GM12872 (cell line): ENCODE results near the gene GNPTAB.
A peak's percentile ranks its signal among the peaks of the same experiment; 100 is the strongest.

Experiments used
- TF ChIP-seq, protein P1 (sequence below): IDR thresholded peaks from 3 replicates; pipeline ENCODE4 v1.5.1; 2011; ENCODE audit warnings: low read depth, mild to moderate bottlenecking, low read length, moderate library complexity; ENCODE audit not compliant: insufficient read depth

The GNPTAB gene

DNA sequence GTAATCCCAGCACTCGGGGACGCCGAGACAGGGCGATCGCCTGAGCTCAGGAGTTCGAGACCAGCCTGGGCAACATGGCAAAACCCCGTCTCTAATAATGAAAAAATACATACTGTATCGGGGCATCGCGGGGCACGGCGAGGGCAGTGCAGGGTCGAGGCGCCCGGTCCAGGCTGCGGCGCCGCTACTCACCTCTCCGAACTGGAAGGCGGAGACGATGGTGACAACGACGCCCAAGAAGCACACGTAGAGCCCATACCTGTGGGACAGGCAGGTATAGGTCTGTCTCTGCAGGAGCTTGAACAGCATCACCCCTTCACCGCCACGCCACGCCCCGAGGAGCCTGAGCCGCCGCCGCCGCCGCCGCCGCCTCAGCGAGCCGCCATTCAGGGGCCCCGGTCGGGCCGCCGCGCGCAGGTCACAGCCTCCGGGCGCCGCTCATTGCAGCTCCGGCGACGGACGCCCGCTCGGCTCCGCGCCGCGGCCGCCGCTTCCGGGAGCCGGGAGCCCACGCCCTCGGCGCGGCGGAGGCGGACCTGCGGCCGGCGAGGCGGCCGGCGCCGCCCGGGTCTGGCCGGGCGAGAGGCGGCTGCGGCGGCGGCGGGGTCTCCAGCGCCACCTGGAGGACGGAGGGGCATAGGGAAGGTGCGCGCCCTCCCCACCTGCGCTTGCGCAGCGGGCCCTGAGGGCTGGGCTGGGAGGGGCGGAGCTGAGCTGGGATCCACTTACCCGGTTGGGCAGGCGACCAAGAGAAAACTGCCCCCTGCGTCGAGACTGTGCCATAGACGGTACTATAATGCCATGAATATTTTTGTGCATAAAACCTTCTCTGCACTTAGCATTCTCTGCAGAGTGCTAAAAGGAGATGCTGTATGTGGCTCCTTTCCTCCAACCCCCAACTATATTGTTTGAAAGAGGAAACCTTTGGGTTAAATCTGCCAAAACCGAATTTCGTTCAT is at the start of gene GNPTAB:
Gene GNPTAB, minus strand, starts transcription at position 593 of the 959 bp plus-strand sequence. Its CDS starts 284 bp downstream, at position 309.
- TF ChIP-seq, protein P1, sequence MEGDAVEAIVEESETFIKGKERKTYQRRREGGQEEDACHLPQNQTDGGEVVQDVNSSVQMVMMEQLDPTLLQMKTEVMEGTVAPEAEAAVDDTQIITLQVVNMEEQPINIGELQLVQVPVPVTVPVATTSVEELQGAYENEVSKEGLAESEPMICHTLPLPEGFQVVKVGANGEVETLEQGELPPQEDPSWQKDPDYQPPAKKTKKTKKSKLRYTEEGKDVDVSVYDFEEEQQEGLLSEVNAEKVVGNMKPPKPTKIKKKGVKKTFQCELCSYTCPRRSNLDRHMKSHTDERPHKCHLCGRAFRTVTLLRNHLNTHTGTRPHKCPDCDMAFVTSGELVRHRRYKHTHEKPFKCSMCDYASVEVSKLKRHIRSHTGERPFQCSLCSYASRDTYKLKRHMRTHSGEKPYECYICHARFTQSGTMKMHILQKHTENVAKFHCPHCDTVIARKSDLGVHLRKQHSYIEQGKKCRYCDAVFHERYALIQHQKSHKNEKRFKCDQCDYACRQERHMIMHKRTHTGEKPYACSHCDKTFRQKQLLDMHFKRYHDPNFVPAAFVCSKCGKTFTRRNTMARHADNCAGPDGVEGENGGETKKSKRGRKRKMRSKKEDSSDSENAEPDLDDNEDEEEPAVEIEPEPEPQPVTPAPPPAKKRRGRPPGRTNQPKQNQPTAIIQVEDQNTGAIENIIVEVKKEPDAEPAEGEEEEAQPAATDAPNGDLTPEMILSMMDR: peak; percentile 64

GRCh38 chr12:101878243-101878821 is 47.6 kb upstream of the GNPTAB start:
- TF ChIP-seq, protein P1: no peak

DNA sequence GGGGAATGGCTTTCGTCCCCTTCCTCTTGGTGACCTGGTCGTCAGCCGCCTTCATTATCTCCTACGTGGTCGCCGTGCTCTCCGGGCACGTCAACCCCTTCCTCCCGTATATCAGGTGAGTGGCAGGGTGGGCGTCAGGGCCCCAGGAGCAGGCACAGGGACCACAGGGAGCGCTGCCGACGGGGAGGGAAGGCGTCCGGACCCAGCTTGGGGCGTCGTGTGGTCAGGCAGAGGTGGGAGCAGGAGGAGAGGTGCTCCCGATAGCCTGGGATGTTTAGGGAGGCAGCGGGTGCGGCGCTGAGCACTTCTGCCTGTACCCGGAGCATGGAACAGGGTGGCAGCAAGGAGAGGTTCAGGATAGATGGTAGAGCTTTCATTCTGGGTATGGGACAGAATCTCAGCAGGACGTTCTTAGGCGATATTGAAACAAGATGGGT is 47.1 kb upstream of the GNPTAB start:
- TF ChIP-seq, protein P1: no peak

- TF ChIP-seq, protein P1: peak; percentile 35; the same call in 1 of the 3 replicates
Measured at GRCh38 chr12:101876861-101877805, 46.4 kb upstream of the GNPTAB start, which contains the start of gene DRAM1. TSS of gene DRAM1 (plus strand) at chr12:101877580. CDS start at chr12:101877790, 210 bp downstream.

- TF ChIP-seq, protein P1: no peak
Measured at GRCh38 chr12:101876322-101876860, 45.6 kb upstream of the GNPTAB start.

GRCh38 chr12:101875162-101875561 is 44.4 kb upstream of the GNPTAB start:
- TF ChIP-seq, protein P1: no peak
